Activated T-helper 1 cell treated with Interleukin-2 at 50 U/mL for 16 hours (primary cell): ENCODE measurements around the gene DSCAM.
"Not testable (repeated sequence)": the region's sequence is repeated elsewhere in the genome, so short reads cannot be mapped to it uniquely, and the experiment has no call there.

ENCODE experiments used
- DNase-seq: peaks from one replicate; pipeline ENCODE4 v3.0.0-alpha.2; 2020; ENCODE audit warnings: low read depth

The DSCAM gene

DNA sequence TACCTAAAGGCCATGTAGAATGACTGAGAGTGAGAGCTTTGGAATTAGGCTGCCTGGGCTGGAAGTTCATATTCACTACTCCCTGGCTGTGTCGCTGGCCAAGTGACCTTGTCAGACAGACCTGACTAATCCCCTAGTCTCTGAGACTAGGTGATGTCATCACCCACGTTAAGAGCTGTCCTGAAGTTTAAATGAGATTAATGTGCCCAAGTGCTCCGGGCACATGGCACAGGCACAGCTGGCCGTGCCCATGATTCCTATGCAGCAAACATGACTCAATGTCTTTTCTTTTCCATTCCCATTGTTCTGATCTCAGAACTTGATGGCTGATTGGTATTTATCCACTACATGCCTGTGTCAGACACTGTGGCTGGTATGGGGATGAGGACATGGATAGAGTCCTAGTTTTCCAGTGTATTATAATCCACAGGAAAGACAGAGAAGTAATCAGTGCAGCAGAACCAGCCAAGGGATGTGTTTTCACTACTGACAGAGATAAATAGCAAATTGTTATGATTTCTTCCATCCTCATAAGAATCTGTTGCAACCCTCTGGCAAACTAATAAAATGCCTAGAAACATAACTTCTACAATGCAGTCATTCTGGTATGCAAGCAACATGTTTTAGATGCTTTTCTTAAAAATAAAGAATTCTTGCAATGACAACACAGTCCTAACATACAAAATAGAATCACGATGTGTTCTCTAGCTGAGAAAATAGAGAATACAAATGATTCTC is 798.8 kb downstream of the DSCAM start:
- no peak for DNase-seq

- DNase-seq, result no peak
Observed at GRCh38 chr21:40047211-40047610, 799.7 kb downstream of the DSCAM start.

DNA sequence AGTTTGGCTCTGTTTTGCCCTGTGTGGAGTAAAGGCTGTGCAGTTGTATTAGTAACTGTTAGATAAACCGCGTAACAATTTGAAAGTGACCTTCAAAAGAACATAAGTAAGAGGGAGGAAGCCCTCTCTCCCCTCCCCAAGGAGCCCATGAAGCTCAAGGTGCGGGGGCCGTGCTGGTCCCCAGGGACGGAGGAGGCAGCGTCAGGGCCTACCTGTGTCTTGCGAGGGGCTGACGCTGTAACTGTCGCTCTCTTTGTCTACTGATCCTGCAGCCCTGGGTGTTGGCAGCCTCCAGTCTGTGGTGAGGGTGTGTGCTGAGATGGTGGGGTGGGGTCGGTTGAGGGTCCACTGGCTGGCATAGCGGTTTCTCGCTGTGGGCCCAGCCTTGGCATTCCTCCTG is 803.1 kb downstream of the DSCAM start:
- DNase-seq, result no peak

GRCh38 chr21:40043423-40043822 is 803.5 kb downstream of the DSCAM start:
- no peak for DNase-seq

DNA sequence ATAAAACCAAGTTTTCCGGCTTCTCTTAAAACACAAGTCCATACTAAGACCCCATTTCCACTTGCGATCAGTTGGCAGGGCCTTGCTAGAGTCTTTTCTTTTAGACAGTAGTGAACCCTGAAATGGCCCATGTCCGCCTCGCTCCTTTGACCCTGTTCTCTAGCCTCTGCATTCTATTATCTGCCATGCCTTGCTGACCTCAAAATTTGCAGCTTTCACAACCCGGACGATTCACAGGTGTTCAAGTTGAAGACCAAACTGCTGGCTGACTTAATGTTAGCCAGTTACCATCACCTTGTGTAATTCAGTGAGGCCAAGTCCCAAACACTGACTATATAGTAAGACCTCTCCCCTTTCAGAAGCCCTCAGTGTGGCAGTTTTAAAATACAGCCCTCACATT is 805.5 kb downstream of the DSCAM start:
- DNase-seq, result no peak

GRCh38 chr21:40033156-40033782 is 813.7 kb downstream of the DSCAM start:
- not testable (repeated sequence) for DNase-seq

DNA sequence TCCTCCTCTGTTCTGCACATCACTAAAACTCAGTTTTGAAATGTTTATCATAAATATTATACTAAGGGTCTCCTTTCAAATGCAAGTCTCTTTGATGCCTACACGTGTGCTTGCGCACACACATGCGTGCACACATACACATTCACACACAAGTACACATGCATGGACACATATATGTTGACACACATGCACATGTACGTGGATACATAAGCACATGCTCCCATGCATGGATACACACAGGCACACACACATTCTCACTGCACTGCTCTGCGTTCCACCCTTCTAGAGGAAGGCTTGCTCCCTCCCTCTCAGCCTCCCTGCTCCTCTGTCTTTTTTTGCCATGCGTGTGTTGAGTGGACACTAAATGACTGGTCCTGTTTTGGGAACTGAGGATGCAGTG is 817.1 kb downstream of the DSCAM start:
- DNase-seq, result no peak

DNA sequence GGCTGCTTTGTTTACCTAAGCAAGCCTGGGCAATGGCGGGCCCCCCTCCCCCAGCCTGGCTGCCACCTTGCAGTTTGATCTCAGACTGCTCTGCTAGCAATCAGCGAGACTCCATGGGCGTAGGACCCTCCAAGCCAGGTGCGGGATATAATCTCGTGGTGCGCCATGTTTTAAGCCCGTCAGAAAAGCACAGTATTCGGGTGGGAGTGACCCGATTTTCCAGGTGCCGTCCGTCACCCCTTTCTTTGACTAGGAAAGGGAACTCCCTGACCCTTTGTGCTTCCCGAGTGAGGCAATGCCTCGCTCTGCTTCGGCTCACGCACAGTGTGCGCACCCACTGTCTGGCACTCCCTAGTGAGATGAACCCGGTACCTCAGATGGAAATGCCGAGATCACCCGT is 818.6 kb downstream of the DSCAM start:
- DNase-seq, result not testable (repeated sequence)

GRCh38 chr21:40021558-40022351 is 825.2 kb downstream of the DSCAM start:
- no peak for DNase-seq

DNA sequence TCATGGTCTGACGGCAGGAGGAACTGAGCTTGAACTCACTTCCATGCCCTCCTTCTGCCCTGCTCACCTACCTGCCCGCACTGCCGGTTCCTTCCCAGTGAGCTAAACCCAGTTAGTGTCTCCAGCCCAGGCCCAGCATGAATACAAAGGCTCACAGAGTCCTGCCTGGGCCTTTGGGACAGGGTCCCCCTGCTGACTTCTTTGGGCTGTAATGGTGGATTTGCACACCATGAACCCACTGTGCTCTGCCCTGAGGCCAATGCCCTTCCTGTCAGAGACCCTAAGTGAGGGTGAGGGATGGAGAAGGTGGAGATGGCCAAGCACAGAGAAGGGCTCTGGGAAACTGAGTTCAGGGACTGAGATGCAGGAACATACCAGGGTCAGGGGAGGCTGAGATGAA is 826.3 kb downstream of the DSCAM start:
- no peak for DNase-seq

GRCh38 chr21:40018871-40019475 is 828.0 kb downstream of the DSCAM start:
- DNase-seq, result no peak

DNA sequence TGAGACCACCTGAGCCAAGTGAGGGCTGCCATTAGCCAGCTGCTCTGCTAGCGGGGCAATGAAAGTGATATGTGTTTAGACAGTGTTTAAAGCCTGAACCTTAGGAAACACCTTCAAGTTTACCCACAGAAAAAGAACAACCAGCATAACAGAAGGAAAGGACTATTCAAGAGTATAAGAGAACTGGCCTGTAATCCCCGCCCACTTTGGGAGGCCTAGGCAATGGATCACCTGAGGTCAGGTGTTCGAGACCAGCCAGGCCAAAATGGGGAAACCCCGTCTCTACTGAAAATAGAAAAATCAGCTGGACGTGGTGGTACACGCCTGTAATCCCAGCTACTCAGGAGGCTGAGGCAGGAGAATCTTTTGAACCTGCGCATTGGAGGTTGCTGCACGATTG is 830.3 kb downstream of the DSCAM start:
- DNase-seq, result no peak

DNA sequence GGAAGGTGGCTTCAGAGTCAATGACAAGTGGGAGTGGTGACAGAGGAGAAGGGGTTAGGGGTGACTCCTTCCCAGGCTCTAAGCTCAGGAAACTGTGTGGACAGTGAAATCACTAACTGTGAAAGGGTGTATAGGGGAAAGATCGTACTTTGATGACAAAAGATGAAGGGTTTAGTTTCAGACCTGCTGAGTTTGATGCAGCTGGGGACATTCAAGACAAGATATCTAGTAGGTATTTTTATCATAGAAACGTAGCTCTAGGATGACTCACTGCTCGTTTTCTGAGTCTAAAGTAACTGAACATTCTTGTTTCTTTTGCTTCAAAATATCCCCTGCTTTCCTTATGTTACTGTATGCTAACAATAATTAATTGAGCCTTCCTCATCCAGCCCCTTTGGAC is 830.7 kb downstream of the DSCAM start:
- DNase-seq, result no peak

GRCh38 chr21:40015818-40016217 is 831.1 kb downstream of the DSCAM start:
- no peak for DNase-seq

- no peak for DNase-seq
Observed at GRCh38 chr21:40014394-40014793, 832.6 kb downstream of the DSCAM start.

DNA sequence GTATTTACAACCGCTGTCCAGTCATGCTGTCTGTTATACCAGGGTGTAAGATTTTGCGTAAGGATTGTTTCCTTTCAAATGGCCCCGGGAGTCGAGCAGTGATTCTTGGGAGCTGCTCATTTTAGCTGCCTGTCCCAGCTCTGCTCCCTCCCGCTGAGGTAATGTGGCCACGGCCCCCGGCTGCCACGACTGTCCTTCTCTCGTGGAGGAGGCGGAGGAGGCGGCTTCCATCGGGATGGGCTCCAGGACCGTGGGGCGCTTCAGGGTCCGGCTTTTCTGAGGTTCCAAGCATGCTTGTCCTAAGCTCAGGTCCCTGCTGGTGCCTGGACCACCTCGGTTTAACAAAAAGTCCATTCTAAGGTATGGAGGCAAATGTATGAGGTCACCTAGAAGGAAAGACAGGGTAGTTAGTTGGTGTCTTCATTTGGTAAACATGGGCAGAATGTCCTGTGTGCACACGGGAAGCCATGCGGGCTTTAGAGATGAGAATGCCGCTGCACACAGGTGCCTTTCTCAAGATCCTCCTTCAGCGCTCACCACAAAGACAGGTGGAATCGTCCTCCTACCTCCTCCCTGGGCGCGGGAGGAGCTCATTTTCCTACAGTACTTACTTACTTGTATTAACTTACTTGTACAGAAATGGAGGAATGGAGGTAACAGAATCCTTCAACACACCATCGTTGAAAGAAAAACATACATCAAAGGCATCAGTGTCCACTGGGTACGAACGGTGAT is 833.8 kb downstream of the DSCAM start:
- DNase-seq, result no peak

DNA sequence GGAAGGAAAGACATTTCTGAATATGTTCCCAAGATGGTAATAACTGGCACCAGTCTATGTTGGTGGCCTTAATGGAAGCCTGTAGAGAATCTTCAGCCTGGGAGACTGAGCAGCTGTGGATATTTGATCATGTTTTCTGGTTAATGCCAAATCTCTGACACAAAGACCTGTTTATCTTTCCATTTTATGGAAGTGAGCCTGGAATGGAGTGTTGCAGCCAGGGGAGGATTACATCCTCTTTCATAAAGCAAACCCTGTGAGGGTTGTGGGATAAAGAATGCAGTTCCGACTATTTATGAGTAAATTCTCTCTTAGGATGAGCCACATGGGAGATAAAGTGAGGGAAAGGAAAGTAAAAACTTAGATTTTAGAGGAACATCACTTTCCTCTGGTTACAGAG is 835.6 kb downstream of the DSCAM start:
- DNase-seq, result no peak

DNA sequence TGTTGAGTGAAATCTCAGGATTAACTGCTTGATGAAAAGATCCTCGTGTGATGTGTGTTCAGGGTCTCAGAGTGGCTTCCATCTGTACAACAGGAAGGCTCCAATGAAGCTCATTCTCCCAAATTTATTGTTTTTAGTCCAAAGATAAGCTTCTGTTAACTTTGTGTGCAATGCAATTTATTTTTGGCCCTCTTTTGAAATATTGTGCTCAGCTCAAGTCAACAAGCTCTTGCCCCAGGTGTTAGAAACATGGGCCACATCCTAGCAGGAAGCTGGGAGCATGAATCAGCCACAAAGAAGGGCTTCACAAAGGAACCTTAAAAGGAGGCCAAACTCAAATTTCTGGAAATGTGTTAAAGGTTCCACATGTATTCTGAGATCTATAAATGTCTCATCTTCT is 844.0 kb downstream of the DSCAM start:
- no peak for DNase-seq

DNA sequence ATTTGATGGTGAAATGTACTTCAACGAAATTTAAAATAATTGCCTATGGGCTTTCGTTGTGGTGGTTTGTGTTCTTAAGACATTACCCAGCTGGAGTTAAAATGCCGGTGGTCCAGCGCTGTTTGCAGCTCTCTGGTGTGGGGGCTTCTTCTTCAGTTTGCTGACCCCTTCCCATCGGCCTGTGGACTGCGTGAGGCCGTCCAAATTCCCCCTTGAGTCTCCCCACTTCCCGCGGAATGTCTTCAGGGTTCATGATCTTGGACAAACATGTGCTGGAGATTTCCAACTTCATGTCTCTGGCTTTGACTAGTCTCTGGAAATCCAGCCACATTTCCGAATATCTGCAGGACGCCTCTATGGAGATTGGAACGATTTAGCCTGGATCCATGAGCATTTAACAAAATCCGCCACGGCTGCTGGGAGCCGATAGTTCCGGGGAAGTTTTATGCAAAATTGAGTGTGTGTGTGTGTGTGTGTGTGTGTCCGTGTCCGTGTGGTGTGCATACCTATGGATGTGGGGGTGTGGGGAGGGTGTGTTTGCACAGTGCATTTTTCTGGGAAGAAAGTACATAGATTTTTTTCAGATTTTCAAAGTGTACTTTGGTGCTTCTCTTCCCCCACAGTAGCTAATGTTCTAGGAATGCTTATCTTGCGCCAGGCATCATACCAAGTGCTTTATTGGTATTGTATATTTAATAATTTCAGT is 862.5 kb downstream of the DSCAM start:
- DNase-seq, result no peak

GRCh38 chr21:39980241-39980820 is 866.6 kb downstream of the DSCAM start:
- no peak for DNase-seq

GRCh38 chr21:39979321-39979720 is 867.6 kb downstream of the DSCAM start:
- DNase-seq, result no peak
